GM21576 (cell line): ENCODE measurements around the gene TOR2A.
"Not testable (repeated sequence)": the region's sequence is repeated elsewhere in the genome, so short reads cannot be mapped to it uniquely, and the experiment has no call there.

Experiments
- ATAC-seq: cut with Tn5 transposase; IDR thresholded peaks from one replicate; pipeline ENCODE4 v1.9.1; 2021; ENCODE audit warnings: mild to moderate bottlenecking, moderate library complexity; ENCODE audit not compliant: unreplicated experiment

The TOR2A gene

DNA sequence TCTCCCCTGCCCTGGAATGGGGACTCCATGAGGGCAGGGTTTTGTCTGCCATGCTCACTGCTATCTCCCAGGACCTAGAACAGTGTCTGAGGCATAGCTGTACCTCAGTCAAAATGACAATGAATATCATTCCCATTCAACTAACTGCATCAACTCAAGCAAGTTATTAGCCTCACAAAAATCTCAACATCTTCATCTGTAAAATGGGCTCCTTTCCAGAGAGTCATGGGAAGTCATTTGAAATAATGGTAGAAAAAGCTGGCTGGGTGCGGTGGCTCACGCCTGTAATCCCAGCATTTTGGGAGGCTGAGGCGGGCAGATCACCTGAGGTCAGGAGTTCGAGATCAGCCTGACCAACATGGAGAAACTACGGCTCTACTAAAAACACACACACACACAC, 34.0 kb upstream of the TOR2A start:
- no peak for ATAC-seq

DNA sequence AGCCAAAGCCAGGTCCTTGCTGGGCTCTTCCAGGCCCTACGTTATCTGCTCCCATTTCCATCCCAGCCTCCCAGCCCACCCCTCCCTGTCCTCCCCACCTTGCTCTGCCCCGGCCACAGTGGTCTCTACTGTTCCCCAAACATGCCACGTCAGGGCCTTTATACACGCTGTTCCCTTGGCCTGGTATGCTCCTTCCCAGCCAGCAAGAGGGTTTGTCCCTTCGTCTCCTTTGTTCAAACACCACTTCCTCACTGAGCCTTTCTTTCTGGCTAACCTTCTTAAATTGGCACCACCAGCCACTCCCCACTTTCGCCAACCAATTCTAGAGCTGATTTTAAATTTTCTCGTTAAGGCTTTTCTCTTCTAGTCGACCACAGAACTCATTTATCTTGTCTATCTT, 33.6 kb upstream of the TOR2A start:
- ATAC-seq = no peak

DNA sequence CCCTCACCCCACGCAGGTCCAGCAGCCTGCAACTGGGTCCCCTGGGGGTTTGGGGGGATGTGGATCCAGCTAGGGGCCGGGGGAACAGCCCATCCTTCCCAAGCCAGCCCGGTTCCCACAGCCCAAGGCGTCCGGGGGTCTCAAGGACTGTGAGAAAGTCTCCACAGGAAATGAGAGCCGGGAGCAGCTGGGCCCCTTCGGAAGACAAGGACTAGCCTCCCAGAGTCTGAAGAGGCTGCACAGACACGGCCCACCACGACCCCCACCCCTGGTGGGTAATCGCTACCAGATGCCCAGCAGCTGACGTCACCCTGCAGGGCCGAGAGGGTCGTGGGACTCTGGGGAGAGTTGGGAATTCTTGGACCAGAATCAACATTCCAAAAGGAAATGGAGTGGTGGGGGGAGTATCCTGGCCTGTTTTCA, 32.8 kb upstream of the TOR2A start:
- no peak for ATAC-seq

DNA sequence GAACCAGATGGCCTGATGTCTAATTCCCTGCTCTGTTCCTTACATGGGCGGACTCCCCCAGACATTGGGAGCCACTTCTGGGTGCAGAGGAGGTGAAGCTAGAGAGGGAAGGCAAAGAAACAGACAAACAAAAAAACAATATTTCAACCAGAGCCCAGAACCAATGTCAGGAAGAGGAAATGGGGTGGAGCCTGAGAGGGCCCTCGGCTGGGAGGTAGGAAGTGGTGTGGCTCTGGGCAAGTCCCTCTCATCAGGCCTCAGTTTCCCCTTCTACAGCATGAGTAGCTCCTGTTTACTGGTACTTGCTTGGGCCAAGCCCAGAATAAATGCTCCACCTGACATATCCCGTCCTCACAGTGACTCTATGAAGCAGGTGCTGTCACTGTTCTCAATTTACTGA, 32.3 kb upstream of the TOR2A start:
- no peak for ATAC-seq

DNA sequence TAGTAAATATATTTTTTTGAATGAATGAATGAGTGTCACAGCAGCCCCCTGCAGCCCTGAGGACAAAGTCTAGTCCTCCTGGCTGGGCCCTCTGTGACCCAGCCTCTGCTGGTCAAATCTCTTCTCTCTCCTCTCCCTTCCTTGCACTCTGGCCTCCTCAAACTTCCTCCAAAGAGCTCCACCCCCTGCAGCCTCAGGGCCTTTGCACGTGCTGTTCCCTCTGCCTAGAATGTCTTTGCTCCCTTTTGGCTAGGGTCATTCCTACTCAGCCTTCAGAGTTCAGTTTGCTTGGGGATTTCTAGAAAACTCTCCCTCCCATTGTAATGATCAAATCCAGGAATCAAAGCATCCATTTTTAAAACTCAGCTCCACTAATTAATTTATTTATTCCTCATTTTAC, 30.3 kb upstream of the TOR2A start:
- ATAC-seq = no peak

DNA sequence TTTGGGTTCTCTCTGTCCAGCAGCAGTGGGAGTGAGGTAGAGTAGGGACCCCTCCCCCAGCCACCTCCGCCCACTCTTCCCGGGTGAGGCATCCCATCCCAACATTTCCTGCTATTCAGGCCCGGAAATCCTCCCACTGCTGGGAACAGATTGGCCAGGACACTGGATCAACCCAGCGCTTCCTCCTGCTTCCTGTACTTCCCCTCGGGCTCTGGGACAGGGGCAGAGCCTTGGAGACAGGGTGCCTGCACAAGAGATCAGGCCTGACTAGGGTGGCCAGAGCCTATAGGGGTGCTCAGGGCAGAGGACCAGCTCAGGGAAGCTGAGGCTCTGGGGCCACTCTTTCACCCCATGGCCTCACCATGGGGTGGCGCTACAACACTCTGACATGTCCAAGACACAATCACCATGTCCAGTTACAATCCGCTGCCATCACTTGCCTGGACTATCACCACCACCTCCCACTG, 28.9 kb upstream of the TOR2A start:
- no peak for ATAC-seq

DNA sequence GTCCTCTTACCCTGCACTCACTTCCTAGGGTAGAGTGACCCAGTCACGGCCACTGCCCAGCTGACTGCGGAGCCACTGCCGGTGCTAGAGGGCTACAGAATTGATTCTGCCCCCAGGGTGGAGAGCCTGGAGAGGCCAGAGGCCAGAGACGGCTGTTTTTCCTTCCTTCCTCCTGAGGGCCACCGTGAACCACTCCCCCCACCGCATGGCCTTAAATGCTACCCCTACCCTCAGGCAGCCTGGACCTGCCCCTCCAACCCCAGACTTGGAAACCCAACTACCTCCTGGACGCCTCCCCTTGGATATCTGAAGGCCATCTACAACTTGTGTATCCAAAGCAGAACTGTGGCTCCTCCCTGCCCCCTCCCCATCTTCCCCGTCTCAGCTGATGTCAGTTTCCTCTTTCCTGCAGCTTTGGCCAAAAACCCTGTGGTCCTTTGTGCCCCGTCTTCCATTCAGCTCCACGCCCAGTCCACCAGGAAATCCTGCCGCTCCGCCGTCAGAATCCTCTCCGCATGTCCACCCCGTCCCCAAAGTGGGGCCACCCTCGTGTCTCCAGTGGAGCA, 27.1 kb upstream of the TOR2A start:
- no peak for ATAC-seq

DNA sequence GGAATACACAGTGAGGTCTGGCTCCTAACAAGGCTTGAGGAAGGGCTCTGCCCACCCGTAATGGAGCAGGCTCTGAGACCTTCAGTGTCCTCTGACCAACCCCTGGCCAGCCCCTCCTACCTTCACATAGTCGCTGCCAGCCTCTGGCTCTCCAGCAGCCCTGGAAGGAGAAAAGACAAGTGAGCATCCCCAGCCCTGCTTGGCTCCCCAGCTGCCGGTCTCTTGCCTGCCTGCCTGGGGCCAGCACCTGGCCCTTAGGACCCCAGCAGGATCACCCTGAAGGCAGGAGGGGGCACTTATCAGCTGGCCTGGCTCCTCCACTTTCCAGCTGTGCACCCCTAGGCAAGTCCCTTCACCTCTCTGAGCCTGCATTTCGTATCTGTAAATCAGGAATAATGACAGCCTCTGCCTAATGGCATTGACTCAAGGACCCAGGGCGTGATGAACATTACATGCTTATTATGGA, 26.4 kb upstream of the TOR2A start:
- no peak for ATAC-seq

DNA sequence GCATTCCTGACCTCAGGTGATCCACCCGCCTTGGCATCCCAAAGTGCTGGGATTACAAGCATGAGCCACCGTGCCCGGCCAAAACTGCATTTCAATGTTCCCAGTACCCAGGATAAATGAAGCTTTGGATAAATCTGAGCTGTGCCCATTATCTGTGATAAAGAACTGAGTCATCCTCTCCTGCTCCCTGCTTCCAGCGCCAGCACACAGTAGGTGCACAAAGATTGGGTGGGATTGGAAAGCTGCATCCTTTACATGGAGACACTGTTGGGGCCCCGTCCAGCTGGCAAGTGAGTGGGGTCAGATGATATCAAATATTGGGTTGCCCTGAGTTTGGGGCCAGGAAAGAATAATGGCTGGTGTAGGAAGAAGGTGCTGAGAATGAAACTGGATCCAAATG, 26.0 kb upstream of the TOR2A start:
- no peak for ATAC-seq

DNA sequence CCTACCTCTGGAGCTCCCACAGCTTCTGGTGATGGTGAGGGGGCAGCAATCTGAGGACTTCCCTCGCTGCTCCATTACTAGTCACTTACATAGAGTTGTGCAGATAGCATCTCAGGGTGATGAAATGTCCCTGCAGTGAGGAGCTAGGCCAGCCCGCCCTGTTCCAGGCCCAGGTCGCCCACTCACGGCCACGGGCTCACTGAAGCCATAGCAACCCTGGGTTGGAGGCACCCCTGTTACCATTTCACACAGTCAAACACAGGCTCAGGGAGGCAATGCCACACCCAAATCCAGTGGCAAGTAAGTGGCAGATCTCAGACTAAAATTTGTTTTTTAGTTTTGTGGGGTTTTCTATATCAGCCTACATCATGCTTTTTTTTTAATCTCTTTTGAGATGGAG, 23.7 kb upstream of the TOR2A start:
- ATAC-seq = no peak

DNA sequence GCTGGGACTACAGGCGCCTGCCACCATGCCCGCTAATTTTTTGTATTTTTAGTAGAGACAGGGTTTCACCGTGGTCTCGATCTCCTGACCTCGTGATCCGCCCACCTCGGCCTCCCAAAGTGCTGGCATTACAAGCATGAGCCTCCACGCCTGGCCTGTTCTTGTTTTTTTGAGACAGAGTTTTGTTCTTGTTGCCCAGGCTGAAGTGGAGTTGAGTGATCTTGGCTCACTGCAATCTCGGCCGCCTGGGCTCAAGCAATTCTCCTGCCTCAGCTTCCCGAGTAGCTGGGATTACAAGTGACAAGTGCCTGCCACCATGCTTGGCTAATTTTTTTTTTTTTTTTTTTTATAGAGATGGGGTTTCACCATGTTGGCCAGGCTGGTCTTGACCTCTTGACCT, 21.7 kb upstream of the TOR2A start:
- not testable (repeated sequence) for ATAC-seq

DNA sequence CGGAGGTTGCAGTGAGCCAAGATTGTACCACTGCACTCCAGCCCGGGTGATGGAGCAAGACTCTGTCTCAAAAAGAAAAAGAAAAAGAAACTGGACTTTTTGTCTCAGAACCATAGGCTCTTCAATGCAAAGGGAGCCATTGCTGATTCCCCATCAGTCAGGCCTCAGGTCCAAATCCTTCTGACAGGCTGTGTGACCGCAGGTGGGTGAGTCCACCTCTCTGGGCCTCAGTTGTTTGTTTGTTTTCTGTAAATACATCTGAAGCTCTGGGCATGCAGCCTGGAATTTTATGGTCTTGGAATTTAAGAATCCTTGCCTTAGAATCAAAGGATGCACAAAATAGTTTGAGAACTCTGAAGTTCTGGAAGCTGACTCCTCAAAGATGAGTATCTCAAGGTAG, 21.1 kb upstream of the TOR2A start:
- ATAC-seq = no peak

DNA sequence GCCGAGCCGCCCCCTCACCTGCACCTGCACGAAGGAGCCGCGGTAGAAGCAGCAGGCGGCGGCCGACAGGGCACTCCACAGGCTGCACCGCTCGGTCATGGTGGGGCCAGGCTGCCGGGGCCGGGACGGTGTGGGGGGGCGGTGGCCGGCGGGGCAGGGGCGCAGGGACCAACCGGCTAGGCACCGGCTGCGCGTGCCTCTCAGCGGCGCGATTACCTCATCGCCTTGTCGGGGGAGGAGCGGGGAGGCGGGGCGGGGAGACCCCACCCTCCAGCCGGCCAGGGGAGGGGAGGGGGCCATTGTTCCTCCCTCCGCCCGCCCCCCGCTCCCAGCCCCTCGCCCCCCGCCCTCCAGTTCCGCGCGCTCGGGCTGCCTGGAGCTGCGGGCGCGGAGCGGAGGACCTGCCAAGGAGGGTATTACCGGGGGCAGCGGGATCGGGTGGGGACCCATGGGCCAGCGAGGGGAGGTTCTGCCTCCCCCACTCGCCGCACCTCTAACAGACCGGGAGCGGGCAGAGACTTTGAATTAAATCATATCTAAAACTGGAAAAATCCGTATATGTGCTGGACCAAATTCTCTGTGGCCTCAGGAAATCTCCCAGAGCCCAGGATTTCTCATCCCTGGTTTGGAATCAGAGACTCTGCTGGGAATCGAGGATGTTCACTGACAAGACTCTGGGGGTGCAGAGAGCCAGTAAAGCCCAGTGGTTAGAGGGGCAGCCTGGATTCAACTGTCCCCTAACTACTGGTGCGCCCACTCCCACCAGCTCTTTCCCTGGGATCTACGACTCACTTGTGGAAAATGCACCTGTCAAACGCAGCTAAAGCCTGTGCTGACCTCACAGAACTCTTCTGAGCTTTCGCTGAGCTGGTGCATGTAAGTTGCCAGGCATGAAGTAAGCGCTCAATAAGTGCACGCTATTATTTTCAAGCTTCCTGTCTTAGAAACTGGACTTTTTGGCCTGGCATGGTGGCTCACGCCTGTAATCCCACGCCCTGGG, 20.3 kb upstream of the TOR2A start:
- no peak for ATAC-seq

DNA sequence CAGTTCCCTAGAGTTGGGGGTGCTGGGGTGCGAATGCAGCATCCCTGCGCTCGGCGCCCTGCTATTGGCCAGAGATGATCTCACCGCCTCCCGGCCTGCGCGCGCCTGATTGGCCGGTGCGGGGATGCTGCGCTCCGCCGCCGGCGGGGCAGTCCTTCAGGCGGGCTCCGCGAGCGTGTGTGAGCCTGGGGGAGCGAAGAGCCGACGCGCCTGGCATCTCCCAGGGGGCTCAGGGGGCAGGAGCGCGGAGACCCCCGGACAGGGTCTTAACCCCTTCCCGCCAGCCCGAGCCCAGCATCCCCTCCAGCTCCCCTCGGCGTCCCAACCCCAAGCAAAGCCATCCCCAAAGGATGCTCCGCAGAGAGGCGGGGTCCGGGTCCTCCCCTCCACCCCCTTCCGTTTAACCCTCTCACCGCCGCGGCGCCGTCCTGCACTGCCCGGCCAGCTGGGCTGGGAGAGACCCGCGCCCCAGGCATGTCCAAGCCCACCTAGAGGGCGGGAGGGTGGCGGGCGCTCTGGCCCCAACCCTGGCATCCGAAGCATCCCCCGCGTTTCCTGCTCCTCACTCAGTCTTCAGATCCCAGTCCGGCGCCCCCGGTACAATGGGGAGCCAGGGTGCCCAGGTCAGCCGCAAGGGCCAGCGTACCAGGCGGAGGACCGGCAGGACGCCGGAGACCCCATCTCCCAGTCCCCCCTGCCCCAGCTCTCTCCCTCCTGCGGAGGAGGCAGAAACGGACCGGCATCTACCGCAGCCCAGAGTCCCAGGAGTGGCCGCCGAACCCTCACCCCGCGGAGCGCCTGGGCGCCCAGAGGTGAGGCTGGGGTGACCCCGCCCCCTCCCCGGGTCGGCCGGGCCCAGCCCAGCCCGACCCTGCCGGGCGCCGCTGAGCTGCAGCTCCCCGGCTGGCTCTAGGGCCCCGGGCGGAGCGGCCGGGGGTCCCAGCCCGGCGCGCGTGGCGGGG, 19.3 kb upstream of the TOR2A start:
- no peak for ATAC-seq

DNA sequence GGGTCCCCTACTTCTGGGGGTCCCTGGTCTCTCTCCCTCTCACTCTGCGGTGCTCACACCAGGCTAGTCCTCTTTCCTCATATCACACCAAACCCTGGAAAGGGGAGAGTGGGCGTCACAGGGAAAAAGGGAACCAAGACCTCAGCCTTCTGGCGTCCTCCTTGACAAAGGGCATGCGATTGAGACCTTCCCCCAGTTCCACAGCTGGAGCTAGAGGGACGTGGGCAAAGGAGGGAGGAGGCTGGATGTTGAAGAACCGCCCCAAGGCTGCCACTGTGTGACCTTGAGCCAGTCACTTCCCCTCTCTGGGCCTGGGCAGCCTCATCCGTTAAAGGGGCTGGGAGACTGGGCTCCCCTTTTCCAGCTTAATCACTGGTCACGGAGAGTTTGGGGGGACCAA, 18.5 kb upstream of the TOR2A start:
- ATAC-seq = no peak

DNA sequence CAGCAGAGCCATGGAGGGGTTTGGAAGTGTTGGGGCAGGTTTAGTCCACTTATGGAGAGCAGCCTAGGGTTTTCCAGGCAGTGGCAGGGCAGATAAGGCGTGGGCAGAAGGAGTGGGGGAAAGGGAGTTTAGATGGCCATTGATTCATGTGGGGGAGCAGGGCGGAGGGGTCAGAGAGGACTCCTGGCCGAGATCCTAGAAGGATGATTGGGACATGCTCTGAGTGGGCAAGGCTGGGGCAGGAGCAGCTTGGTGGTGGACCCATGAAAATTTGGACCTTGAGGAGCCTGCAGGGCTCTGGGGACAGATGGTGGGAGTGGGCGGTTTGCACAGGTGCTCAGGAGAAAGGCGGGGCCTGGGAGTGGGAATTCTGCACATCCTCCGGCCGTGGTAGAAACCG, 18.1 kb upstream of the TOR2A start:
- no peak for ATAC-seq

DNA sequence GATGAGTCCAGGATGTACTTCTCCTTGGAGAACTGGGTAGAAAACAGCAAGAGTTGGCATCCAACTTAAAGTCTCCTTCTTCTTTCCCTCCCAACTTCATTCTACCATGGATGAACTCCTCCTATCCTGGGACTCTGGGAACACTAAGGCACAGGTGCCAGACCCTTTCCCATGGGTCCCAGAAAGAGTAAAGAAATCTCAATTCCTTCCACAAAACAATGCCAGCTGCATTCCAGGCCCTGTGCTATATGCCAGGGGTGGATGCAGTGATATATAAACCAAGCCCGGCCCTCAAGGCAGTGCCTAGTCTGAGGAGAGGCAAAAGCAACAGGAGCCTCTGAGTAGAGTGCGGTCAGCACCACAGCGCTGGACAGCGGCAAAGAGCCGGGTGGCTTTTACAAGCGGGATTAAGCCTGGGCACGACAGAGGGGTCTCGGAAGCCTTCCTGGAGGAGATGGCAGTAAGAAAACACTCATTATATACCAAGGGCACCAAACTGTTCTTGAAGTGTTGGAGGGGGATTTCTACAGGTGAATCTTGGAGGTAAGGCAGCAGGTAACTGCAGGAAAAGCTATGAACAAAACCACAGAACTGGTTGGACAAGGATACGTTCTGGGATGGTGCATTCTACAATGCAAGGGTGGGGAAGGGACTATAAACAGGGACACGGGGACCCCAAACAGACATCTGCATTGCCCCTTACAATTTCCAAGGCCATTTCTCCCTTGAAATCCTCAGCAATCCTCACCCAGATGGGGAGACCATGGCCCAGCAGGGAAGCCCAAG, 16.4 kb upstream of the TOR2A start:
- no peak for ATAC-seq

DNA sequence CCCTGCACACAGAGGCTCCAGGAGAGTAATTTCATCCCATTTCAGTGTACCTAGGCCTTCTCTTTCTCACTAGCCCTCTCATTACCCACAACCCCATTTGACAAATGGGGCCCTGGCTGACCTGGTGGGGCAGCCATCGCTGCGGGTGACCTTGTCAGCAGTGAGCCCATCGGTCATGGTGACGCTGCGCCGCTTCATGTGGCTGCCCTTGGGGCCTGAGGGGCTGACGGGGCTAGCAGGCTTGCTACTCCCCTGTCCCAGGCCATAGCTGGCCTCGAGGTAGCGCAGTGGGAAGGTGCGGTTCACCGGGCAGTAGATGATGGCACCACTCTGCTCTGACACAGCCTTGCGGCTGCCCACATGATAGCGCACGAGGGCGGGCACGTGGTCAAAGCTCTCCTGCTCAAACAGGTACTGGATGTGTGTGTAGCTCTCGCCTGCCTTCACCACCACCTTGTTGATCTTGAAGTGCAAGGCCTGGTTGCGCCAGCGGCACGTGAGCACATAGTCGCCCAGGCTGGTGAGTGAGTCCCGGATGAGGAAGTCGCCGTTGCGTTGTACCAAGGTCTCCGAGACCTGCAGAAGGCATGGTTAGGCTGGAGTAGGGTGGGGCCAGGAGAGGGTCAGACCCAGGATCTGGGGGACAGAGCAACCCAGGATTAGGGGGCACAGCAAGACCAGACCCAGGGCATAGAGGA, 14.1 kb upstream of the TOR2A start:
- ATAC-seq = no peak

DNA sequence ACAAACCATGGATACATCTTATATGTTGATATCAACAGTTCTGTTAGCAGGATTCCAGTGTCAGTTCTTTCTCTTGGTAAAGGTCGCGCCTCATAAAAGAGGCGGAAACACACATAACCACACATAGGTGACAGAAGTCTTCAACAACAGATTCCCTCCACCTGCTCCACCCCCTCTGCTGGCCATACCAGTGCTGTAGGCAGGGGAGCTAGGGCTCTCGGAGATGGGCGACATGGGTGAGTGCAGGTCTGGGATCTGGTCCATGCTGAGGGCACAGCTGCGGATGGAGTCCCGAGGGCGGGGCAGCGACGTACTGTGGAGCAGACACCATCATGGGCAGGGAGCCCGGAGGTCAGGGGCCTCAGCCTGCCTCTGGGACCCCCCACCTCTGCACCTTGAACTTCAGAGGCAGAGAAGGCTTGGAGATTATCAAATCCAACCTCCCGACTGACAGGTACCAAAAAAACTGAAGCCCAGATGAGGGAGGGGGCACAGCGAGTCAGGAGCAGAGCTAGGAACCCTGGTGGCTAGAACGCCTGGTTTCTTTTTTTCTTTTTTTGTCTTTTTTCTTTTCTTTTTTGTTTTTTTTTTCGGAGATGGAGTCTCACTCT, 12.0 kb upstream of the TOR2A start:
- no peak for ATAC-seq
